Measurements from ENCODE around the gene COQ10A. TPM values are rescaled to one million over a fixed set of nuclear protein-coding genes. Genes with fewer than 3 reads are reported as not detected.

The COQ10A gene
- total and polyA plus RNA-seq, 9 of the 15 experiments (the other 6 are each of a cell fraction or from before 2014, with no cell fraction given), result 3.1 to 26.4 (median 12.7) TPM

DNA sequence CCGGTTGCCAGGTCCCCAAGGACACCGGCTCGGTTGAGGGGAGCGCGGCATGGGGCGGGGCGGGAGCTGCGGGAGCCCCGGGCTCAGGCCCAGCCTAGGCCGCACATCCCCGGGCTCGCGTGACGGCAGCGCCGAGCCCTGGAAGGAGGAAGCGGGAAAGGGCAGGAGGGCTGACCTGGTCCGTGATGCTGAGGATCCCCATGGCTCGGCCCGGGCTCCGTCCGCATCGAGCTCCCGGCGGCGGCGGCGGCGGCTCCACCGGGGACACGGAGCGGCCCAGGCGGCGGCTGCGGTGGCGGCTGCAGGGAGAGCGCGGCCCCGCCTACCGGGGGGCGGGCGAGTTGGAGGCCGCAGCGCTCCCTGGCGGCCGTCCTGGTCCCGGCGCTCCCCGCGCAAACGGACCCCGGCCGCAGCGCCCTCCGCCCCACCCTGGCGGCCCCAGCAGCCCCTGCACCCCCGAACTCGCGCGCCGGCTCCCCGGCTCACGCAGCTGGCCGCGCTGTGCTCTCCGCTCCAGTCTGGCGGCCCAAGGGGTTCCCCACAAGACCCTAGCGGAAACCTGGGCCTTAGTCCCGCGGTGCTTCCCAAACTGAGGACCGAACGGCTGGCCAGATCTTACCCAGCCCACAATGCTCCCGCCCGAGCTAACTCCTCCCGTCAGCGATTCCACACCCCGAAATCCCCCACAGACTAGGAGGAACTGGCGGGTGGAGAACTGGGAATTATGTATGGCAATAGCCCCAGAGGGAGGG lies 8.5 kb upstream of the COQ10A start, which contains the start of gene ANKRD52 (continued):
- TF ChIP-seq E2F8 (IDR thresholded peaks at IDR 0.05; ENCODE audit: low read depth, partially characterized antibody), result no peak
- no peak for TF ChIP-seq STAT5B (CRISPR knock-in tag; IDR thresholded peaks at IDR 0.05)
- peak in 2 of 3 experiments; percentile 54 to 64 for TF ChIP-seq YY1 (IDR thresholded peaks at IDR 0.05; ENCODE audit: borderline replicate concordance in 1 of 3, control insufficient read depth in 1 of 3, extremely low read depth in 1 of 3, insufficient read depth in 3 of 3, insufficient read length in 1 of 3, insufficient replicate concordance in 2 of 3, low read depth in 1 of 3, low read length in 2 of 3)
- TF ChIP-seq KLF6 (CRISPR knock-in tag; IDR thresholded peaks at IDR 0.05; ENCODE audit: borderline replicate concordance), result no peak
- no peak for TF ChIP-seq LEF1 (IDR thresholded peaks at IDR 0.05)
- no peak for TF ChIP-seq DACH1 (IDR thresholded peaks at IDR 0.05; ENCODE audit: partially characterized antibody)
- TF ChIP-seq, protein P1, sequence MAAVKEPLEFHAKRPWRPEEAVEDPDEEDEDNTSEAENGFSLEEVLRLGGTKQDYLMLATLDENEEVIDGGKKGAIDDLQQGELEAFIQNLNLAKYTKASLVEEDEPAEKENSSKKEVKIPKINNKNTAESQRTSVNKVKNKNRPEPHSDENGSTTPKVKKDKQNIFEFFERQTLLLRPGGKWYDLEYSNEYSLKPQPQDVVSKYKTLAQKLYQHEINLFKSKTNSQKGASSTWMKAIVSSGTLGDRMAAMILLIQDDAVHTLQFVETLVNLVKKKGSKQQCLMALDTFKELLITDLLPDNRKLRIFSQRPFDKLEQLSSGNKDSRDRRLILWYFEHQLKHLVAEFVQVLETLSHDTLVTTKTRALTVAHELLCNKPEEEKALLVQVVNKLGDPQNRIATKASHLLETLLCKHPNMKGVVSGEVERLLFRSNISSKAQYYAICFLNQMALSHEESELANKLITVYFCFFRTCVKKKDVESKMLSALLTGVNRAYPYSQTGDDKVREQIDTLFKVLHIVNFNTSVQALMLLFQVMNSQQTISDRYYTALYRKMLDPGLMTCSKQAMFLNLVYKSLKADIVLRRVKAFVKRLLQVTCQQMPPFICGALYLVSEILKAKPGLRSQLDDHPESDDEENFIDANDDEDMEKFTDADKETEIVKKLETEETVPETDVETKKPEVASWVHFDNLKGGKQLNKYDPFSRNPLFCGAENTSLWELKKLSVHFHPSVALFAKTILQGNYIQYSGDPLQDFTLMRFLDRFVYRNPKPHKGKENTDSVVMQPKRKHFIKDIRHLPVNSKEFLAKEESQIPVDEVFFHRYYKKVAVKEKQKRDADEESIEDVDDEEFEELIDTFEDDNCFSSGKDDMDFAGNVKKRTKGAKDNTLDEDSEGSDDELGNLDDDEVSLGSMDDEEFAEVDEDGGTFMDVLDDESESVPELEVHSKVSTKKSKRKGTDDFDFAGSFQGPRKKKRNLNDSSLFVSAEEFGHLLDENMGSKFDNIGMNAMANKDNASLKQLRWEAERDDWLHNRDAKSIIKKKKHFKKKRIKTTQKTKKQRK (IDR thresholded peaks at IDR 0.05; ENCODE audit: borderline replicate concordance, low read depth, low read length), result no peak
- TF ChIP-seq CBX1 (IDR thresholded peaks at IDR 0.05; ENCODE audit: low read depth), result 0 out of 2 replicates have a peak, but pooled peaks have one; percentile 46
- TF ChIP-seq ZNF717 (CRISPR knock-in tag; IDR thresholded peaks at IDR 0.05), result no peak
- TF ChIP-seq RBM22 (IDR thresholded peaks at IDR 0.05; ENCODE audit: low read depth, low read length, poor library complexity, severe bottlenecking), result no peak
- no peak; the same call in 1 of the 2 replicates for TF ChIP-seq MAFK (IDR thresholded peaks at IDR 0.05; ENCODE audit: low read length)
- peak; percentile 52 for TF ChIP-seq MYC (IDR thresholded peaks at IDR 0.05; ENCODE audit: low read depth, low read length)
- no peak for TF ChIP-seq MYC (CRISPR knock-in tag; IDR thresholded peaks at IDR 0.05; ENCODE audit: borderline replicate concordance, low read depth)
- TF ChIP-seq ERF (CRISPR knock-in tag; IDR thresholded peaks at IDR 0.05), result 0 out of 2 replicates have a peak, but pooled peaks have one; percentile 71
- TF ChIP-seq HDAC6 (IDR thresholded peaks at IDR 0.05; ENCODE audit: low read depth, low read length), result no peak
- 0 out of 2 replicates have a peak, but pooled peaks have one; percentile 8 for TF ChIP-seq HCFC1 (IDR thresholded peaks at IDR 0.05; ENCODE audit: low read depth, low read length)
- TF ChIP-seq NR3C1 (CRISPR knock-in tag; IDR thresholded peaks at IDR 0.05), result no peak; the same call in 1 of the 2 replicates
- peak; percentile 74 for TF ChIP-seq ZNF12 (CRISPR knock-in tag; IDR thresholded peaks at IDR 0.05)
- no peak for TF ChIP-seq ZNF436 (CRISPR knock-in tag; IDR thresholded peaks at IDR 0.05)
- peak; percentile 17; the same call in 1 of the 2 replicates for TF ChIP-seq NR2C2 (CRISPR knock-in tag; IDR thresholded peaks at IDR 0.05)
- TF ChIP-seq NR2C2 (tag; IDR thresholded peaks at IDR 0.05), result no peak
- no peak for TF ChIP-seq ZNF668 (CRISPR knock-in tag; IDR thresholded peaks at IDR 0.05)
- no peak for TF ChIP-seq ZNF133 (CRISPR knock-in tag; IDR thresholded peaks at IDR 0.05)

Data from K562 (cell line).